Lower leg skin (tissue), 3 donors: Measurements from ENCODE around the gene NDRG2.

Experiments used
- CTCF ChIP-seq, 3 donors: fragments of 450-650 bp; IDR thresholded peaks; one replicate each; pipeline ENCODE4 v1.5.1; 2016; ENCODE audit warnings: antibody characterized with exemption in 3 of 3, mild to moderate bottlenecking in 3 of 3, moderate library complexity in 2 of 3
- POLR2A ChIP-seq, 2 donors: fragments of 450-650 bp; IDR thresholded peaks; one replicate each; pipeline ENCODE4 v1.6.1; 2016 to 2017; ENCODE audit warnings: antibody characterized with exemption in 2 of 2, mild to moderate bottlenecking in 1 of 2, moderate library complexity in 1 of 2

DNA sequence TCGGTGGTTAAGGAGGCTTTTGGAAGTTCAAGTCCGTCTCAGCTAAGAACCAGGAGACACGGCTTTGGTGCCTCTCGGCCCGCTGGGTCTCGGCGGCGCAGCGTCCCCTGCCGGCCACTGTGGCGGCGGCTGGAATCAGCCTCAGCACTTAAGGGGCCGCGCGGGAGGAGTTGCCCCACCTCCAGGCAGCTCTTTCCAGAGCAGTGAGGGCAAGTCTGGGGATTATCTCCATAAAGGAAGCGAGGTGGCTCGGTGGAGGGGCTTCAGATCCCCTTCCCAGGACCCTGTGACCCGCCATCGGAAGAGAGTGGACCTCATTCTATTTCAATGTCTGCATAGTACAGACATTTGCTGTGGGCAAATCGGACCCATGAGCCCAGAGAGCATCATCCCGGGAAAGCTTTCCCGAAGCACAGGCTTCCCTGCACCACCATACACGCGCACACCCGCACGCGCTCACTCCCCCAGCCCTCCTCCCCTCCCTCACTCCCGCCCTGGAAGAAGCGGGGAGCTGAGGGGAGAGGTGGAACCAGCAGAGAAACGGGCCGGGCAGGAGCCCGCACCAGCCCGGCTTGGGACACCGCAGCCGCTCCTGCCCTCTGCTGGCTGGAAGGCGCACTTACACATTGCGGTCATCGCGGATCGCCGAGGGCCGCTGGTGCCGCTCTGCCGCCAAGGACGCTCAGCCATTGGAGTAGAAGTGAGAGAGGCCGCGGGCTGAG lies 53.7 kb downstream of the NDRG2 start:
- TF ChIP-seq CTCF (IDR thresholded peaks at IDR 0.05) (peak in 1 of 3 donors; percentile 80), POLR2A (IDR thresholded peaks at IDR 0.05) (no peak)
